ENCODE results near the gene CDH7.

GRCh38 chr18:65822826-65823225, 72.0 kb downstream of the CDH7 start:
- TF ChIP-seq TARDBP (IDR thresholded peaks at IDR 0.05) (no peak), SP1 (IDR thresholded peaks at IDR 0.05) (no peak), FOXK2 (IDR thresholded peaks at IDR 0.05) (no peak)

Measured in HEK293T (cell line).